ENCODE results near the gene EEF1E1.

GRCh38 chr6:8143945-8144344 is 41.6 kb upstream of the EEF1E1 start:
- no peak for TF ChIP-seq CTCF (IDR thresholded peaks at IDR 0.05; ENCODE audit: borderline replicate concordance, extremely low read depth, low read length, poor library complexity, severe bottlenecking)
- TF ChIP-seq EZH2 (IDR thresholded peaks at IDR 0.05; ENCODE audit: borderline replicate concordance, low read depth, low read length, severe bottlenecking): no peak
